HepG2 (cell line): ENCODE results near the gene INHBB. TPM values are rescaled to one million over a fixed set of nuclear protein-coding genes. Genes with fewer than 3 reads are reported as not detected.

ENCODE experiments used
- ATAC-seq: fragments of 200-7000 bp; cut with Tn5 transposase; 3 replicates; pipeline ENCODE4 v1.9.1; 2020; ENCODE audit warnings: mild to moderate bottlenecking, moderate library complexity
- BruUV-seq: library from RNA; stranded (reverse); fragments of 400-500 nt; replicated peaks from 2 replicates; lab custom pipeline; 2021; lab: Mats Ljungman, UMichigan
- CTCF ChIA-PET: fragments of 300-600 bp; formaldehyde crosslinking; extraction: SDS; loops from one replicate; lab custom pipeline; 2021; ENCODE audit warnings: low total read pairs, inconsistent platforms, low intra/inter-chr PET ratio; lab: Yijun Ruan, JAX
- POLR2A ChIA-PET: fragments of 350-600 bp; sonication (Branson Sonifier 250); formaldehyde crosslinking; loops from one replicate; lab custom pipeline; 2020; ENCODE audit warnings: antibody characterized with exemption, inconsistent platforms; lab: Yijun Ruan, JAX
- DNase-seq: peaks from one replicate; pipeline ENCODE4 v3.0.0-alpha.2; 2015; ENCODE audit warnings: low spot score
- FAIRE-seq: peaks from 3 replicates; lab custom pipeline; 2011; peaks lifted over from hg19 to GRCh38; lab: Jason Lieb, UNC
- H2AFZ ChIP-seq: one replicate; pipeline ENCODE4 v1.6.1; 2011; ENCODE audit warnings: low read length, inconsistent platforms
- H3K27ac ChIP-seq: fragments of 300-600 bp; 3 replicates; pipeline ENCODE4 v1.8.0; 2011; ENCODE audit warnings: mixed run types, mild to moderate bottlenecking, mixed read lengths, low read length, inconsistent platforms; ENCODE audit not compliant: insufficient read depth; ENCODE audit errors: extremely low read length
- H3K27me3 ChIP-seq, 2 experiments: fragments of 200-600 bp in 1 of 2; 2 replicates in 1 of 2; 3 replicates in 1 of 2; pipeline versions ENCODE4 v1.6.0 to v1.8.0; 2011; ENCODE audit warnings: low read length in 2 of 2, mild to moderate bottlenecking in 2 of 2, moderate library complexity in 2 of 2, inconsistent platforms in 1 of 2; ENCODE audit not compliant: insufficient read depth in 2 of 2, control insufficient read depth in 1 of 2
- H3K36me3 ChIP-seq, 2 experiments: fragments of 200-600 bp in 1 of 2; replicated peaks in 1 of 2; 2 replicates in 1 of 2; 3 replicates in 1 of 2; pipeline versions ENCODE4 v1.5.1 to v1.8.0; 2011; ENCODE audit warnings: low read length in 2 of 2, inconsistent platforms in 1 of 2; ENCODE audit not compliant: insufficient read depth in 2 of 2, control insufficient read depth in 1 of 2
- H3K4me1 ChIP-seq: 2 replicates; pipeline ENCODE4 v1.5.1; 2012; ENCODE audit warnings: low read length, inconsistent platforms; ENCODE audit not compliant: insufficient read depth
- H3K4me2 ChIP-seq: 2 replicates; pipeline ENCODE4 v1.6.0; 2011; ENCODE audit warnings: low read depth, low read length, inconsistent platforms
- H3K4me3 ChIP-seq, 3 experiments: fragments of 200-600 bp in 1 of 3; sonication (generic), shearing (Covaris generic) in 1 of 3; replicated peaks in 1 of 3; 2 replicates each; pipeline ENCODE4 v1.5.1; 2011 to 2016; ENCODE audit warnings: low read length in 3 of 3, inconsistent platforms in 2 of 3, low read depth in 2 of 3, mild to moderate bottlenecking in 2 of 3, control low read depth in 1 of 3, mixed read lengths in 1 of 3; ENCODE audit not compliant: insufficient read depth in 1 of 3
- H3K79me2 ChIP-seq: one replicate; pipeline ENCODE4 v1.6.1; 2011; ENCODE audit warnings: low read length, inconsistent platforms; ENCODE audit not compliant: insufficient read depth
- H3K9ac ChIP-seq: 2 replicates; pipeline ENCODE4 v1.6.0; 2011; ENCODE audit warnings: mild to moderate bottlenecking, low read depth, low read length, inconsistent platforms; ENCODE audit not compliant: insufficient read depth
- H3K9me3 ChIP-seq: 2 replicates; pipeline ENCODE4 v1.5.1; 2012; ENCODE audit warnings: mild to moderate bottlenecking, low read length
- H4K20me1 ChIP-seq: 2 replicates; pipeline ENCODE4 v1.6.0; 2011; ENCODE audit warnings: inconsistent platforms, mild to moderate bottlenecking, low read length, moderate library complexity; ENCODE audit not compliant: insufficient read depth
- CEBPZ ChIP-seq: IDR thresholded peaks from 2 replicates; pipeline ENCODE4 v1.6.1; 2012; ENCODE audit warnings: low read length, improper control_type of control experiment
- E2F2 ChIP-seq: sonication (generic); formaldehyde crosslinking; IDR thresholded peaks from 2 replicates; pipeline ENCODE4 v1.4.0; 2020; ENCODE audit warnings: missing genetic modification reagents, borderline replicate concordance
- ERF ChIP-seq: IDR thresholded peaks from 2 replicates; pipeline ENCODE4 v1.6.1; 2018; ENCODE audit warnings: missing biosample characterization, missing genetic modification reagents
- NAIF1 ChIP-seq: sonication (generic); formaldehyde crosslinking; IDR thresholded peaks from 2 replicates; pipeline ENCODE4 v1.5.0; 2020; ENCODE audit warnings: mild to moderate bottlenecking, missing genetic modification reagents, borderline replicate concordance
- NFE2L1 ChIP-seq: sonication (generic); formaldehyde crosslinking; IDR thresholded peaks from 2 replicates; pipeline ENCODE4 v1.4.0; 2020; ENCODE audit warnings: missing genetic modification reagents, mild to moderate bottlenecking, borderline replicate concordance
- NR2F6 ChIP-seq, 2 experiments: IDR thresholded peaks; 2 replicates each; pipeline ENCODE4 v1.6.1; 2016; ENCODE audit warnings: antibody characterized with exemption in 1 of 2, mild to moderate bottlenecking in 1 of 2
- PHF5A ChIP-seq: IDR thresholded peaks from one replicate; pipeline ENCODE4 v1.6.1; 2018; ENCODE audit warnings: low read depth, missing genetic modification reagents; ENCODE audit not compliant: unreplicated experiment
- POLR2AphosphoS2 ChIP-seq: IDR thresholded peaks from 2 replicates; pipeline ENCODE4 v1.6.1; 2011; ENCODE audit warnings: low read depth, low read length, improper control_type of control experiment
- TEF ChIP-seq: sonication (generic); formaldehyde crosslinking; IDR thresholded peaks from 2 replicates; pipeline ENCODE4 v1.5.0; 2020; ENCODE audit warnings: missing genetic modification reagents
- ZNF451 ChIP-seq: sonication (generic); formaldehyde crosslinking; IDR thresholded peaks from 2 replicates; pipeline ENCODE4 v1.5.0; 2020; ENCODE audit warnings: mild to moderate bottlenecking, missing genetic modification reagents
- ZNF652 ChIP-seq: IDR thresholded peaks from 2 replicates; pipeline ENCODE4 v1.6.1; 2016; ENCODE audit warnings: low read depth, borderline replicate concordance
- ZSCAN30 ChIP-seq: sonication (generic); formaldehyde crosslinking; IDR thresholded peaks from 2 replicates; pipeline ENCODE4 v1.5.0; 2020; ENCODE audit warnings: mild to moderate bottlenecking, missing genetic modification reagents
- WGBS: methylation state at CpG from one replicate; pipeline ENCODE4 v1.1.6; 2017; ENCODE audit warnings: low lambda C conversion rate; 5-methylcytosine and 5-hydroxymethylcytosine counted together
- in situ Hi-C: cut with HindIII; loops from 2 replicates; pipeline ENCODE4 v1.10.0; 2017; ENCODE audit warnings: low pct_unique_long_range_greater_than_20kb; ENCODE audit not compliant: extremely low pct_ligation_motif_present
- intact Hi-C: fragments of 100-400 bp; cut with micrococcal nuclease; formaldehyde crosslinking; loops from one replicate; pipeline ENCODE4 v1.10.0; 2022; ENCODE audit not compliant: unreplicated experiment
- polyA plus RNA-seq, 8 experiments: library from polyadenylated mRNA; depleted of rRNA in 3 of 8; stranded (reverse) in 7 of 8; unstranded in 1 of 8; fragments of >200 nt; fragmentation: Illumina TruSeq in 4 of 8; extraction: Trizol in 4 of 8; gene quantifications; 2 replicates each; pipeline versions ENCODE4 v1.2.1 to v1.2.3, GENCODE V29; 2011 to 2016; ENCODE audit warnings: low read depth in 4 of 8, missing spikeins in 1 of 8, mixed read lengths in 1 of 8; ENCODE audit not compliant: insufficient read depth in 1 of 8
- total RNA-seq, 5 experiments: library from RNA; depleted of rRNA; stranded (reverse); fragments of >200 nt; fragmentation: Illumina TruSeq; extraction: Trizol; gene quantifications; 2 replicates each; pipeline ENCODE4 v1.2.3, GENCODE V29; 2016; ENCODE audit warnings: low read depth in 1 of 5

INHBB gene
- total and polyA plus RNA-seq, 2 of the 13 experiments (the other 11 are each of a cell fraction or from before 2014, with no cell fraction given): 0.20 to 1.7 TPM

DNA sequence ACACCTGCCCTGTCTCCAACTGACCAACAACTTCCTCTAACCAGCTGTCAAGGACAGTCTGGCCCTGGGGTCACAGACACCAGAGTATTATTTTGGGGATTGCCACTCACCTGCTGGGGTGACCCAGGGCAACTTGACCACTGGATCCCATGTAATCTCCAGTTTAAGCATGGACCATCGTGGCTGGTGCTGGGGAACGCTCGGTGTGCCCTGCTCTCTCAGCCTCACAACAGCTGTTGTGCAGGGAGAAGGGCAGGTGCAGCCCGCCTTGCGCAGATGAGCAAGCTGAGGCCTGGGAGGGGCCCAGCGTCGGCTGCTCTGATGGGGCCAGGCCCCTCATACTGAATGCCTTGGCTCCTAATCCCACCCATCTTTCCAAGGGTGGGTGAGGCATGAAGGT lies 21.0 kb upstream of the INHBB start (continued):
- TF ChIP-seq PHF5A (no peak), NAIF1 (CRISPR knock-in tag) (no peak), ZNF451 (CRISPR knock-in tag) (no peak), ERF (CRISPR knock-in tag) (no peak), E2F2 (CRISPR knock-in tag) (no peak), NFE2L1 (no peak), POLR2AphosphoS2 (no peak)

- no peak overlapping the region for H3K4me2 ChIP-seq
- CTCF ChIA-PET: no interaction called here
- 0 out of 2 replicates have a peak, but pooled peaks cover 6% of the 10 kb centered on the region for H3K4me1 ChIP-seq
- H3K4me3 ChIP-seq: no peak overlapping the region
- H2AFZ ChIP-seq: no peak overlapping the region
- BruUV-seq: no TSS peak
- WGBS: 59% methylated on average over 9 of the region's 9 CpGs
- ATAC-seq (no peak), DNase-seq (no peak), FAIRE-seq (no peak)
- no peak overlapping the region for H3K27ac ChIP-seq
- no peak overlapping the region for H3K9ac ChIP-seq
- in situ Hi-C loops: no loop called here
- no peaks in the 10 kb centered on the region for H3K9me3 ChIP-seq
- POLR2A ChIA-PET: no interaction called here
- no peaks in the 10 kb centered on the region for H3K36me3 ChIP-seq
- H4K20me1 ChIP-seq: no peaks in the 10 kb centered on the region
- peaks cover 14 to 90% of the 10 kb centered on the region in 2 experiments for H3K27me3 ChIP-seq
- no peaks in the 10 kb centered on the region for H3K79me2 ChIP-seq
- intact Hi-C loops: no loop called here
- TF ChIP-seq TEF (CRISPR knock-in tag): no peak
- no peak for TF ChIP-seq ZSCAN30
- no peak for TF ChIP-seq NR2F6 (IDR thresholded peaks at IDR 0.05)
- no peak for TF ChIP-seq NR2F6 (CRISPR knock-in tag; IDR thresholded peaks at IDR 0.05)
- no peak for TF ChIP-seq CEBPZ
- TF ChIP-seq ZNF652: no peak
Measured at GRCh38 chr2:120326066-120326465, 19.9 kb upstream of the INHBB start.
